ENCODE data around the gene LCOR. TPM values are rescaled to one million over a fixed set of nuclear protein-coding genes. Genes with fewer than 3 reads are reported as not detected.

LCOR gene
- total RNA-seq, 4 donors from 2014 or later: 22.3 to 220 (median 38.5) TPM

- Histone ChIP-seq H3K27me3 (no peaks in the 10 kb centered on the region), H3K4me3 (no peak overlapping the region), H3K36me3 (no peaks in the 10 kb centered on the region), H3K4me1 (peaks cover 0 to 20% (median 0%) of the 10 kb centered on the region in 3 donors), H3K9me3 (no peaks in the 10 kb centered on the region), H3K27ac (no peak overlapping the region)
- no peak for TF ChIP-seq POLR2AphosphoS5 (IDR thresholded peaks at IDR 0.05)
- no peak for TF ChIP-seq POLR2A (IDR thresholded peaks at IDR 0.05)
- ATAC-seq: no peak
Observed at GRCh38 chr10:96873086-96873485, 41.0 kb downstream of the LCOR start.

GRCh38 chr10:96873756-96874467, 41.8 kb downstream of the LCOR start:
- Histone ChIP-seq H3K36me3 (no peaks in the 10 kb centered on the region), H3K9me3 (no peaks in the 10 kb centered on the region), H3K4me1 (peaks cover 0 to 28% (median 0%) of the 10 kb centered on the region in 3 donors), H3K4me3 (no peak overlapping the region), H3K27me3 (no peaks in the 10 kb centered on the region), H3K27ac (no peak overlapping the region)
- no peak for TF ChIP-seq CTCF (IDR thresholded peaks at IDR 0.05)
- no peak for TF ChIP-seq POLR2A (IDR thresholded peaks at IDR 0.05)
- no peak for TF ChIP-seq EP300 (IDR thresholded peaks at IDR 0.05)
- TF ChIP-seq POLR2AphosphoS5 (IDR thresholded peaks at IDR 0.05): no peak
- WGBS, 2 donors (ENCODE audit: low coverage in 1 of 2): 85 to 88% methylated on average over 6 to 7 of the region's 7 CpGs
- no peak for ATAC-seq

GRCh38 chr10:96878057-96878456, 46.0 kb downstream of the LCOR start:
- peaks cover 0 to 64% (median 0%) of the 10 kb centered on the region in 3 donors for H3K4me1 ChIP-seq
- no peak overlapping the region for H3K27ac ChIP-seq
- 59 to 65% methylated on average over 3 of the region's 3 CpGs for WGBS, 2 donors (ENCODE audit: low coverage in 1 of 2)
- H3K27me3 ChIP-seq: no peaks in the 10 kb centered on the region
- H3K9me3 ChIP-seq: no peaks in the 10 kb centered on the region
- no peaks in the 10 kb centered on the region for H3K36me3 ChIP-seq
- TF ChIP-seq CTCF (IDR thresholded peaks at IDR 0.05) (no peak), POLR2A (IDR thresholded peaks at IDR 0.05) (no peak), EP300 (IDR thresholded peaks at IDR 0.05) (no peak), POLR2AphosphoS5 (IDR thresholded peaks at IDR 0.05) (no peak)
- ATAC-seq: no peak
- no peak overlapping the region for H3K4me3 ChIP-seq

- 75 to 84% methylated on average over 2 of the region's 2 CpGs for WGBS, 2 donors (ENCODE audit: low coverage in 1 of 2)
- Histone ChIP-seq H3K4me3 (no peak overlapping the region), H3K27ac (no peak overlapping the region), H3K36me3 (no peaks in the 10 kb centered on the region), H3K4me1 (peaks cover 2 to 62% (median 5%) of the 10 kb centered on the region in 3 donors), H3K27me3 (no peaks in the 10 kb centered on the region), H3K9me3 (no peaks in the 10 kb centered on the region)
- ATAC-seq: no peak
- TF ChIP-seq POLR2AphosphoS5 (IDR thresholded peaks at IDR 0.05) (no peak), POLR2A (IDR thresholded peaks at IDR 0.05) (no peak), CTCF (IDR thresholded peaks at IDR 0.05) (no peak), EP300 (IDR thresholded peaks at IDR 0.05) (no peak)
Observed at GRCh38 chr10:96880575-96880974, 48.5 kb downstream of the LCOR start.

- TF ChIP-seq CTCF (IDR thresholded peaks at IDR 0.05) (no peak), POLR2AphosphoS5 (IDR thresholded peaks at IDR 0.05) (no peak), EP300 (IDR thresholded peaks at IDR 0.05) (no peak), POLR2A (IDR thresholded peaks at IDR 0.05) (no peak)
- no peaks in the 10 kb centered on the region for H3K27me3 ChIP-seq
- H3K9me3 ChIP-seq: no peaks in the 10 kb centered on the region
- no peak for ATAC-seq
- H3K4me1 ChIP-seq: peaks cover 0 to 16% (median 0%) of the 10 kb centered on the region in 3 donors
- peaks cover 0 to 5% of the 10 kb centered on the region in 2 donors for H3K36me3 ChIP-seq
- H3K27ac ChIP-seq: no peak overlapping the region
- H3K4me3 ChIP-seq: no peak overlapping the region
- 92 to 95% methylated on average over 8 to 11 of the region's 12 CpGs for WGBS, 2 donors (ENCODE audit: low coverage in 1 of 2)
Observed at GRCh38 chr10:96889415-96890171, 57.5 kb downstream of the LCOR start.
